Uterus (tissue), 2 donors: ENCODE data around the gene VMAC.

Experiments
- POLR2A ChIP-seq, 2 donors: fragments of 450-650 bp; IDR thresholded peaks; one replicate each; pipeline ENCODE4 v1.6.1; 2016; ENCODE audit warnings: antibody characterized with exemption in 2 of 2, mild to moderate bottlenecking in 1 of 2, moderate library complexity in 1 of 2
- TF ChIP-seq, protein P1 (sequence below), 4 experiments: fragments of 200-600 bp in 2 of 4; fragments of 450-650 bp in 2 of 4; sonication (generic) in 2 of 4; IDR thresholded peaks; one replicate each; pipeline ENCODE4 v1.5.1; 2016 to 2019; ENCODE audit warnings: antibody characterized with exemption in 4 of 4, mild to moderate bottlenecking in 2 of 4, moderate library complexity in 1 of 4

DNA sequence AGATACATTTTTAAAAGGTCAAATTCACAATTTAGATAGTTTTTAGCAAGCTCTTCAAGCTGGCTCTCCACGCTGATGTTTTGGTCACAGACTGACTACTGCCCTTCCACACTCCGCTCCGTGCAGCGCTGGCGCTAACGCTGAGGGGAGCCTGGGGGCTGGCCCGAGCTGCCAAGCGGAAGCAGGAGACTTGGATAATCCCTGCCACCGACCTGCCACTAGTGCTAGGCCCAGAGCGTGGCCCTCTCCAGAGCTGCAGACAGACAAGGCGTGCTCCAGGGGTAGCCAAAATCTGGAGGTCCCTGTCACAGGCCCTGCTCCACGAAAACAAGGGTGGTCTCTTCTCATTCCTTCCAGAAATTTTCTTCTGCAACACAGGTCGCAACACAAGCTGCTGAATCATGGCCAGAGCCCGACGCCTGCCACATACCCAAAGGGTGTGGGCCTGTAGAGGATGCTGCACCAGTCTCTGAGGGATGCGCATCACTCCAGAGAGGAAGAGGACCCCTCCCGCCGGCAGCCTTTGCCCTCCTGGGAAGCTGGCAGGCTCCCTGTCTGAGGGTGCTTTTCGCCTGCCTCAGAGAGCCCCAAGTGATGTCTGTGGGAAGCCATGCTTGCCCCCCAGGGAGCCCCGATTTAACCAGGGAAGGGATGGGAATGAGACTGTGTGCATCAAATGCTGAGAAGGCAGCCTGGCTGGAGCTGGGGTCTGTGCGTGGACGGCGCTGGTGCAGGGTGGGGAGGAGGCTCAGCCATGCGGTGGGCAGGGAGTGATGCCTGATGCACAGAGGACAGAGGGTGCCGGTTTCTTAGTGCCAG is 31.0 kb downstream of the VMAC start:
- no peak for TF ChIP-seq POLR2A (IDR thresholded peaks at IDR 0.05)
- TF ChIP-seq, protein P1, sequence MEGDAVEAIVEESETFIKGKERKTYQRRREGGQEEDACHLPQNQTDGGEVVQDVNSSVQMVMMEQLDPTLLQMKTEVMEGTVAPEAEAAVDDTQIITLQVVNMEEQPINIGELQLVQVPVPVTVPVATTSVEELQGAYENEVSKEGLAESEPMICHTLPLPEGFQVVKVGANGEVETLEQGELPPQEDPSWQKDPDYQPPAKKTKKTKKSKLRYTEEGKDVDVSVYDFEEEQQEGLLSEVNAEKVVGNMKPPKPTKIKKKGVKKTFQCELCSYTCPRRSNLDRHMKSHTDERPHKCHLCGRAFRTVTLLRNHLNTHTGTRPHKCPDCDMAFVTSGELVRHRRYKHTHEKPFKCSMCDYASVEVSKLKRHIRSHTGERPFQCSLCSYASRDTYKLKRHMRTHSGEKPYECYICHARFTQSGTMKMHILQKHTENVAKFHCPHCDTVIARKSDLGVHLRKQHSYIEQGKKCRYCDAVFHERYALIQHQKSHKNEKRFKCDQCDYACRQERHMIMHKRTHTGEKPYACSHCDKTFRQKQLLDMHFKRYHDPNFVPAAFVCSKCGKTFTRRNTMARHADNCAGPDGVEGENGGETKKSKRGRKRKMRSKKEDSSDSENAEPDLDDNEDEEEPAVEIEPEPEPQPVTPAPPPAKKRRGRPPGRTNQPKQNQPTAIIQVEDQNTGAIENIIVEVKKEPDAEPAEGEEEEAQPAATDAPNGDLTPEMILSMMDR (IDR thresholded peaks at IDR 0.05), result no peak
